Measurements from ENCODE around the gene TRIO. TPM values are rescaled to one million over a fixed set of nuclear protein-coding genes. Genes with fewer than 3 reads are reported as not detected.

Gene TRIO
- total RNA-seq, 1 donor from 2014 or later: 200 TPM

DNA sequence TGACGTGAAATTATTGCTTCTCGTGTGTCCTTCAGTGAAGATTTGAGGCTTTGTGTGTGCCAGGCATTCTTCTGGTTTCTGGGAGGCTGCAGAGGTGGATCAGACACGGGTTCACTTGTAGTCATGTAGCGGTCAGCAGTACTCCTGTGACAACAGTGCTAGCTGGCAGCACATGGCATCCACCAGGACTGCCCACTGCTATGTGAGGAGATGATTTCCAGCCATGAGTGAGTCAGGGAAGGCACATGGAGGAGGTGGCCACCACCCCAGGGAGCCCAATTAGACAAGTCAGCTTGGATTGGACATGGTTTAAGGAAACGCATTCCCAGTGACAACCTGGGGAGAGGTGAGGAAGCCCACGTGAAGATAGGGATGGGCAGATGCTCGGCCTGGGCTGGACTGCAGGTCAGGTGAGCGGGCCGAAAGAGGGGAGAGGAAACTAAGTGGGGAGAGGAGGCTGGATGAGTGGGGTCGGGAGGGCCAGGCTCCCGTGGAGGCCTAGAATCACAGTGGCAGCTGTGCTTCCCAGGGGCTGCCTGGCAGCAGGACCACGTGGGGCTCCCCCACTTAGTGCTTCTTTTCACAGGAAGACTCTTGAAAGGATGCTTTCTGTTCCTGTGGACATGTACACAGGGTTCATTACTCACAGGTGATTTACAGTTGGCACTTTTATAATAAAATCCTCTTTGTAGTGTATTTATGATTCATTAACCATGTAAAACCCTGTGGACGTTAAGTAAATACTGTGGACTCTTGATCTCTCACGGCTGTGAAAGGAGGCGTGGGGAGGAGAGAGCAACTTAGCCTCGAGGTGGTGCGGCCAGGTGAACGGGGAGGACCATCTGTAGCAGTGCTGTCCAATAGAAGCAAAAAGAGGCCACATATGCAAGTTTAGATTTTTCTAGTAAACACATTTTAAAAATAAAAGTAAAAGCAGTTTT, 358.5 kb downstream of the TRIO start:
- Mint-ChIP-seq H3K4me3 (ENCODE audit: unreplicated experiment) (no peak overlapping the region), H3K9me3 (ENCODE audit: low read depth) (no peaks in the 10 kb centered on the region), H3K27me3 (ENCODE audit: low read depth) (no peaks in the 10 kb centered on the region), H3K36me3 (ENCODE audit: low read depth) (peaks cover 35% of the 10 kb centered on the region), H3K4me1 (ENCODE audit: low read depth) (no peaks in the 10 kb centered on the region), H3K27ac (ENCODE audit: unreplicated experiment) (peak overlapping the region; percentile 49)
- DNase-seq (ENCODE audit: low spot score): peak; percentile 56
- TF ChIP-seq, protein P1, sequence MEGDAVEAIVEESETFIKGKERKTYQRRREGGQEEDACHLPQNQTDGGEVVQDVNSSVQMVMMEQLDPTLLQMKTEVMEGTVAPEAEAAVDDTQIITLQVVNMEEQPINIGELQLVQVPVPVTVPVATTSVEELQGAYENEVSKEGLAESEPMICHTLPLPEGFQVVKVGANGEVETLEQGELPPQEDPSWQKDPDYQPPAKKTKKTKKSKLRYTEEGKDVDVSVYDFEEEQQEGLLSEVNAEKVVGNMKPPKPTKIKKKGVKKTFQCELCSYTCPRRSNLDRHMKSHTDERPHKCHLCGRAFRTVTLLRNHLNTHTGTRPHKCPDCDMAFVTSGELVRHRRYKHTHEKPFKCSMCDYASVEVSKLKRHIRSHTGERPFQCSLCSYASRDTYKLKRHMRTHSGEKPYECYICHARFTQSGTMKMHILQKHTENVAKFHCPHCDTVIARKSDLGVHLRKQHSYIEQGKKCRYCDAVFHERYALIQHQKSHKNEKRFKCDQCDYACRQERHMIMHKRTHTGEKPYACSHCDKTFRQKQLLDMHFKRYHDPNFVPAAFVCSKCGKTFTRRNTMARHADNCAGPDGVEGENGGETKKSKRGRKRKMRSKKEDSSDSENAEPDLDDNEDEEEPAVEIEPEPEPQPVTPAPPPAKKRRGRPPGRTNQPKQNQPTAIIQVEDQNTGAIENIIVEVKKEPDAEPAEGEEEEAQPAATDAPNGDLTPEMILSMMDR (IDR thresholded peaks at IDR 0.05): no peak

DNA sequence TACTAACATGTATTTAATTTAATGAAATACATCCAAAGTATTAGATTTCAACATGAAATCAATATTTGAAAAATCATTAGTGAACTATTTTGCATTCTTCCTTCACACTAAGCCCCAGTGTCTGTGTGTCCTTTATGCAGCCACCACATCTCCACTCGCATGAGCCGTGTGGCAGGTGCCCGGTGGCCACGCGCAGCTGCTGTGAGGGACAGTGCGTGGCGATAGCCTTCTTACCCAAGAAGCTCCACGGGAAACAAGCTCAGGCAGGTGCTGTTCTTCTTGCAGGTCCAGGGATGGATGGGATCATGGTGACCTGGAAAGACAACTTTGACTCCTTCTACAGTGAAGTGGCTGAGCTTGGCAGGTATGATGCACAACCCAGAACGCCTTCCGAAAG, 359.1 kb downstream of the TRIO start:
- no peaks in the 10 kb centered on the region for H3K9me3 Mint-ChIP-seq (ENCODE audit: low read depth)
- peak; percentile 54 for DNase-seq (ENCODE audit: low spot score)
- TF ChIP-seq, protein P1 (IDR thresholded peaks at IDR 0.05): no peak
- H3K27ac Mint-ChIP-seq (ENCODE audit: unreplicated experiment): peak overlapping the region; percentile 49
- no peaks in the 10 kb centered on the region for H3K4me1 Mint-ChIP-seq (ENCODE audit: low read depth)
- H3K27me3 Mint-ChIP-seq (ENCODE audit: low read depth): no peaks in the 10 kb centered on the region
- peaks cover 37% of the 10 kb centered on the region for H3K36me3 Mint-ChIP-seq (ENCODE audit: low read depth)
- no peak overlapping the region for H3K4me3 Mint-ChIP-seq (ENCODE audit: unreplicated experiment)

DNA sequence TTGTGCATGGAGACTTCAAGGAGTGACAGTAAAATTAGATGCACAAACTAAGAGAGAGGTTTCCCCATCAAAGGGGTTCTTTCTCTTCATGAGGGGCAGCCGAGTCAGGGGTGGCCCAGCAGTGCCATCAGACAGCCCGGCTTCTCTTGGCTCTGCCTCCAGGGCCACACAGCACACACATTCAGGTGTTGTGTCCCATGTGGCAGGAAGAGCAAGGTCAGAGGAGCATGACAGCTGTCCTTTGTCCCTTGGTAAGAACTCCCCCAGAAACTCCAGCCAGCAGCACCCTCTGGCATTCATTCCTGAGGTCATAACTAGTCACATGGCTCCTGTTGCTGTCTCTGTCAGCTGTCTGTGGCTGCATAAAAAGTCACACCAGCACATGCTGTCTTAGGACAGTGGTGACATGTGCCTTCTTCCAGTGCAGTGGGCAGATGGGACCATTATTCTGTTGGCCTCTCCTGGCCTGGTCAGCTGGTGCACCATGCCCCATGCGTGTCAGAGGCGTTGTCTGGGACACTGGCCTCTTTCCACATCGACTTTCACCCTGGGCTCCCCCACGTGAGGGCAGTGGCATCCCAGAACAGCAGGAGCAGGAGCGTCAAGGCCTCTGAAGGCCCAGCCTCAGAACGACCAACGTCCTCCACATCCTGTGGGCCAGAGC, 360.0 kb downstream of the TRIO start:
- Mint-ChIP-seq H3K27me3 (ENCODE audit: low read depth) (no peaks in the 10 kb centered on the region), H3K4me3 (ENCODE audit: unreplicated experiment) (no peak overlapping the region), H3K4me1 (ENCODE audit: low read depth) (no peaks in the 10 kb centered on the region), H3K9me3 (ENCODE audit: low read depth) (no peaks in the 10 kb centered on the region), H3K27ac (ENCODE audit: unreplicated experiment) (no peak overlapping the region), H3K36me3 (ENCODE audit: low read depth) (peaks cover 39% of the 10 kb centered on the region)
- TF ChIP-seq, protein P1 (IDR thresholded peaks at IDR 0.05): no peak
- peak; percentile 38 for DNase-seq (ENCODE audit: low spot score)

DNA sequence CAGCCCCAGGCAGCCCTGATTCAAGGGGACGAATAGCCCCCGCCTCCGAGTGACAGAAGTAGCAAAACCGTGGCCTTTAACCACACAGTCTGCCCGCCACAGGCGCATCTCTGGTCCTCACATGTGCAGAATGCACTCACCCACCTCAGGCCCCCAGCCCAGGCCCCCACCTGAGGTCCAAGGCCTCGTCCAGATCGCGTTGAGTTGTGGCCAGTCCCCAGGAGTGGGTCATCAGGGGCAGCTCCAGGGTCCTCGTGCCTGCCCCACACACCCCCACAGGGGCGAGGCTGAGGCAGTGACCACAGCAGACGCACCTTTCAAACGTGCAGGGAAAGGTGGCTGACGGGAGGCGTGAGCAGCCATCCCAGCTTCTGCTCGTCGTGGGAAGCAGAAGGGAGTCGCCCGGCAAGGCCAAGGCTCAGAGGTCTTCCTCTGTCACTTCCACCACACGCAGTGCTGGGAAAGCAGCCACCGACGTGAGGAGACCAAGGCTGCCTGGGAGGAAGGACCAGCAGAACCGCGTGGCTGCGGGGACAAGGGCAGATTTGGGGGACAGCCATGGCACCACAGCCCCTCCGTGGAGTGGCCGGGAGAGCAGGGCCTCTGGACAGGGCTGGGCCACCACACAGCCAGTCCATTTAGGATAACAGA, 360.7 kb downstream of the TRIO start:
- TF ChIP-seq, protein P1 (IDR thresholded peaks at IDR 0.05): no peak

DNA sequence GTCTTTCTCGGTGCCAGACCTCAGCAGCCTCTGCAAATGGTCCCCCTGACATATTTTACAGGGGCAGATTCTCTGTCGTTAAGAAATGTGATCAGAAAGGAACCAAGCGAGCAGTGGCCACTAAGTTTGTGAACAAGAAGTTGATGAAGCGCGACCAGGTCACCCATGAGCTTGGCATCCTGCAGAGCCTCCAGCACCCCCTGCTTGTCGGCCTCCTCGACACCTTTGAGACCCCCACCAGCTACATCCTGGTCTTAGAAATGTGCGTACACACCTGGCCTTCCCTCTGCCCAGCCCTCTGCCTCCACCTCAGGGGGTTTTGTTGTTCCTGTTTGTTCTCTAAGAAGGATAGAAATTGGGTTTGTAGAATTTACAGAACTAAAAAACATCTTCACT, 361.2 kb downstream of the TRIO start:
- TF ChIP-seq, protein P1 (IDR thresholded peaks at IDR 0.05): no peak
- no peaks in the 10 kb centered on the region for H3K27me3 Mint-ChIP-seq (ENCODE audit: low read depth)

More for the DNA sequence above, 360.7 kb downstream of the TRIO start:
- Mint-ChIP-seq H3K36me3 (ENCODE audit: low read depth) (peaks cover 37% of the 10 kb centered on the region), H3K27ac (ENCODE audit: unreplicated experiment) (no peak overlapping the region), H3K4me3 (ENCODE audit: unreplicated experiment) (no peak overlapping the region), H3K27me3 (ENCODE audit: low read depth) (no peaks in the 10 kb centered on the region), H3K9me3 (ENCODE audit: low read depth) (no peaks in the 10 kb centered on the region), H3K4me1 (ENCODE audit: low read depth) (no peaks in the 10 kb centered on the region)
- DNase-seq (ENCODE audit: low spot score): peak; percentile 82

More for the DNA sequence above, 361.2 kb downstream of the TRIO start:
- Mint-ChIP-seq H3K9me3 (ENCODE audit: low read depth) (no peaks in the 10 kb centered on the region), H3K36me3 (ENCODE audit: low read depth) (peaks cover 37% of the 10 kb centered on the region), H3K27ac (ENCODE audit: unreplicated experiment) (no peak overlapping the region), H3K4me1 (ENCODE audit: low read depth) (no peaks in the 10 kb centered on the region), H3K4me3 (ENCODE audit: unreplicated experiment) (no peak overlapping the region)
- DNase-seq (ENCODE audit: low spot score): peak; percentile 73

All from chondrocyte (in vitro differentiated cells).